Measurements from ENCODE around the gene PPP1R15B.

DNA sequence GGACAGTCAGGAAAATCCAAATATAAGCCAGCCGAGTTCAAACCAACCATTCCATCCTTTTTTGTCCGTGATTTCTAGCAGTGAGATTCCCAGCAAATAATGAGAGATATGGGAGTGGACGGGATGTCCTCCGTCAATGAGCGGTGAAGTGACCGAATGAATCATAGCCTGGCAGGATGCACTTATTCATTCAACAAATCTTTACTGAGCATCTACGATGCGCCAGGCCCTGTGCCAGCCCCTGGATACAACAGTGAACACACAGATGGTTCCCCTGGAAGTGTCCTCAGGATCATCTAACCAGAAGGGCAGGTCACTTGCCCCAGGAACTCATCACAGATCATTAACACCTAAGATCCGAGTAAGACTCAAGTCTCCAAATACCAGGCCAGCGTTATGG lies 43.7 kb downstream of the PPP1R15B start:
- TF ChIP-seq YY1 (IDR thresholded peaks at IDR 0.05; ENCODE audit: extremely low read depth, insufficient replicate concordance, low read depth, low read length) (no peak), SRF (IDR thresholded peaks at IDR 0.05; ENCODE audit: low read depth) (no peak), JUND (IDR thresholded peaks at IDR 0.05) (no peak), CBX3 (IDR thresholded peaks at IDR 0.05; ENCODE audit: low read depth) (no peak), SIN3A (IDR thresholded peaks at IDR 0.05; ENCODE audit: low read depth) (no peak), TCF7L2 (IDR thresholded peaks at IDR 0.05; ENCODE audit: borderline replicate concordance, extremely low read depth, insufficient read depth, insufficient read length) (no peak), ELF1 (IDR thresholded peaks at IDR 0.05; ENCODE audit: borderline replicate concordance, low read depth) (no peak), POLR2AphosphoS5 (IDR thresholded peaks at IDR 0.05; ENCODE audit: low read depth, low read length) (no peak), POLR2A (IDR thresholded peaks at IDR 0.05; ENCODE audit: borderline replicate concordance, extremely low read depth, insufficient read depth, insufficient read length) (no peak)
- TF ChIP-seq, protein P1, sequence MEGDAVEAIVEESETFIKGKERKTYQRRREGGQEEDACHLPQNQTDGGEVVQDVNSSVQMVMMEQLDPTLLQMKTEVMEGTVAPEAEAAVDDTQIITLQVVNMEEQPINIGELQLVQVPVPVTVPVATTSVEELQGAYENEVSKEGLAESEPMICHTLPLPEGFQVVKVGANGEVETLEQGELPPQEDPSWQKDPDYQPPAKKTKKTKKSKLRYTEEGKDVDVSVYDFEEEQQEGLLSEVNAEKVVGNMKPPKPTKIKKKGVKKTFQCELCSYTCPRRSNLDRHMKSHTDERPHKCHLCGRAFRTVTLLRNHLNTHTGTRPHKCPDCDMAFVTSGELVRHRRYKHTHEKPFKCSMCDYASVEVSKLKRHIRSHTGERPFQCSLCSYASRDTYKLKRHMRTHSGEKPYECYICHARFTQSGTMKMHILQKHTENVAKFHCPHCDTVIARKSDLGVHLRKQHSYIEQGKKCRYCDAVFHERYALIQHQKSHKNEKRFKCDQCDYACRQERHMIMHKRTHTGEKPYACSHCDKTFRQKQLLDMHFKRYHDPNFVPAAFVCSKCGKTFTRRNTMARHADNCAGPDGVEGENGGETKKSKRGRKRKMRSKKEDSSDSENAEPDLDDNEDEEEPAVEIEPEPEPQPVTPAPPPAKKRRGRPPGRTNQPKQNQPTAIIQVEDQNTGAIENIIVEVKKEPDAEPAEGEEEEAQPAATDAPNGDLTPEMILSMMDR (IDR thresholded peaks at IDR 0.05 in 2 of 3, conservative IDR thresholded peaks at IDR 0.05 in 1 of 3; ENCODE audit: borderline replicate concordance in 1 of 3, insufficient read depth in 1 of 3, low read depth in 2 of 3, low read length in 2 of 3), result no peak

All from HCT116 (cell line).